ENCODE data around the gene CHD1.

Gene CHD1

DNA sequence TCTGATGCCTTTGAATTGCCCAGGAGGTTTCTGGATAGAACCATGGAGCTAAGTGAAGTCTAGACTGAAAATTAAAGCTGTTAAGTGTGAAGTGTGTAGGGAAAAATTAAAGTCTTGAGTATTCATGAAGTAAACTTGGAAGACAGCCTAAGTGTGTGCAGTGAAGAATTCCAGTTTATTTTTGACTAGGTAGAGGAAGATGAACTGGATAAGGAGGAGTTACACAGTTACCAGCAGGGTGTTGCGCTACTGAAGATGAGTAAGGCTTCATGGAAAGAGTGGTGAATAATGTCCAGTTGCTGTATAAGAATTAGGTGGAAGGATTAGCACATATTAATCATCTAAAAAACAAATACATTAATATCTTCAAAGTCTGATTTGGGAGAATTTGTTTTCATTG is 5.7 kb upstream of the CHD1 start:
- H3K27ac ChIP-seq: no peak overlapping the region
- TF ChIP-seq ZFX (IDR thresholded peaks at IDR 0.05): no peak
- TF ChIP-seq, protein P1, sequence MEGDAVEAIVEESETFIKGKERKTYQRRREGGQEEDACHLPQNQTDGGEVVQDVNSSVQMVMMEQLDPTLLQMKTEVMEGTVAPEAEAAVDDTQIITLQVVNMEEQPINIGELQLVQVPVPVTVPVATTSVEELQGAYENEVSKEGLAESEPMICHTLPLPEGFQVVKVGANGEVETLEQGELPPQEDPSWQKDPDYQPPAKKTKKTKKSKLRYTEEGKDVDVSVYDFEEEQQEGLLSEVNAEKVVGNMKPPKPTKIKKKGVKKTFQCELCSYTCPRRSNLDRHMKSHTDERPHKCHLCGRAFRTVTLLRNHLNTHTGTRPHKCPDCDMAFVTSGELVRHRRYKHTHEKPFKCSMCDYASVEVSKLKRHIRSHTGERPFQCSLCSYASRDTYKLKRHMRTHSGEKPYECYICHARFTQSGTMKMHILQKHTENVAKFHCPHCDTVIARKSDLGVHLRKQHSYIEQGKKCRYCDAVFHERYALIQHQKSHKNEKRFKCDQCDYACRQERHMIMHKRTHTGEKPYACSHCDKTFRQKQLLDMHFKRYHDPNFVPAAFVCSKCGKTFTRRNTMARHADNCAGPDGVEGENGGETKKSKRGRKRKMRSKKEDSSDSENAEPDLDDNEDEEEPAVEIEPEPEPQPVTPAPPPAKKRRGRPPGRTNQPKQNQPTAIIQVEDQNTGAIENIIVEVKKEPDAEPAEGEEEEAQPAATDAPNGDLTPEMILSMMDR (conservative IDR thresholded peaks at IDR 0.05): no peak

DNA sequence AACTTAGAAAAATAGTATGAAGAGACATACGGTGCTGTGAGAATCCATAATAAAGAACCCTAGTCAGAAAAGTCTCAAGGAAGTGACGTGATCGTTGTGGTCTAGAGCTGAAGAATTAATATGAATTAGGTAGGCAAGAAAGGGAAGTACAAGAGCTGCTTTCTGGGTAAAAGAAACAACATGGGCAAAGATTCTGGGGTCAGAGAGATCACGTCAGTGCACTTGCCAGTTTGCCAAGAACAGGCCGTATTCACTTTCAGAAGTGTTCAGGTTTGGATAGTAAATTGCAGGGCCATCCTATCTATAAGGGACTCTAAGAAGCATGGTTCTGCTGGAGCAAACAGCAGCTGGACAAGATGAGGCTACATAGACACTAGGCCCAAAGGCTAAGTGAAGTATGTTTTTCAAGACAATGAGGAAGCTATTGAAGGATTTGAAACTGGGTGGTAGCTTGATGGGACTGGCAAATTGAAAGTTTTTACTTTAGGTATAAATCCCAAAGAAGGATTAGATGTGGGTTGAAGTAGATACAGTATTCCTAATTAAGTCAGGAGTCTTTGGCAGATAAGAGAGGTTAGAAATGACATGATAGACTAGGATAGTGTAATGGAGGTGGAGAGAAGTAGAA is 4.8 kb upstream of the CHD1 start:
- H3K27ac ChIP-seq: no peak overlapping the region
- TF ChIP-seq, protein P1 (conservative IDR thresholded peaks at IDR 0.05): no peak
- TF ChIP-seq ZFX (IDR thresholded peaks at IDR 0.05): no peak

DNA sequence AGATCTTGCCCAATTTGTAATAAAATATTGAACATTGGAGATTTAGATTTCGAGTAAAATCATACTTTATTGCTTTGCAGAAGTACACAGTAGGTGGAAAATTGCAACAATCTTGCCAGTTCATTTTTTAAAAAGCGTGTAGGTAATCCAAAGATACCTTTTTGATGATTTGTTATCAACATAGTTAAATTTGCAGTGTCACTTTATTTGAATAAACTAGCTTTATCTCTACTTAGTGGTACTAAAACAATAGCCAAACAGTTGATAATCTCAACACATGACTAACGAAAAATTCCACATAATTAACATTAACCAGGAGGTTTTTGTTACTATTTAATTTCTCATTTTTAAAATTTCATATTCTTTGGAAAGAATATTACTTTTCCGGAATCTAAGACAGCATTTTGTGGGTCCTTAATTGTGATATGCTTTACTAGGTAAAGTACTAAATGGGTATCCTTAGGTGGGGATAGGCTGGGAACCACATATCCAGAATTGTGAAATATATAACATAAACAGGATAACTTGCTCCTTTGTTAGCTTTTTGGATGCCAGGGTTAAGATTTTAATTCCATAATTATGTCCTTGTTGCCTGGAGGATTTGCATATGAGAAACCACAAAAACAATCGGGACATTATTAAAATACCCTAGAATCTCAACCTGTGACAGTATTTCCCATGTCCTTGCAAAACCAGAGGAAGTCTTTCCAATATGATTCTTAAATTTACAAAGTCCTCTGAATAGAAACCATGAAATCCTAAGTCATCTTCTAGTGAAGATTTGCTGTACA is 2.4 kb upstream of the CHD1 start:
- no peak overlapping the region for H3K27ac ChIP-seq
- TF ChIP-seq, protein P1 (conservative IDR thresholded peaks at IDR 0.05): no peak
- TF ChIP-seq ZFX (IDR thresholded peaks at IDR 0.05): no peak

DNA sequence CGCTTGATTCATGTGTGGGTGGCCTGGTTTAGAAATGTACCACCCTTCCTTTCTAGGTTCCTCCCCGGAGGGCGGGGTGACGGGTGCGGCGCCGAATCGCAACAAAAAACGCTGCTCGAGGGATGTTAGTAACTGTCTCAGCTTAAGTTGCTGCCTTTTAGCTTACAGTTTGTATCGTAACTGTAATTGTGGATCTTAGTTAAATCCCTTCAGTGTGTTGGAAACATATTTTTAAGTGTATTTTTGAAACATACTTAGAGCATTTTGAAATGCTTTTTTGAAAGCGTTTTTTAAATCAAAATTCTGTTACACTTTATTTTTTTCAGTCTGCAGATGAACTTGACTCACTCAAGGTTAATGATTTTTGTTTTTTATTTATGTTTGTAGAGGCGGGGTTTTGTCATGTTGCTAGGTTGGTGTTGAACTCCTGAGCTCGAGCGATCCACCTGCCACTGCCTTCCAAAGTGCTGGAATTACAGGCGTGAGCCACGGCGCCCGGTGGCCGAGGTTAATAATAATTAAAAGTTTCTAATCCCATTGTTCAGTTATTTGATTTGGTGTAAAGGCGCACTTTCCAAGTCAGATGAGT is 997 bp upstream of the CHD1 start:
- H3K27ac ChIP-seq: peak overlapping the region; percentile 100
- TF ChIP-seq, protein P1 (conservative IDR thresholded peaks at IDR 0.05): no peak
- TF ChIP-seq ZFX (IDR thresholded peaks at IDR 0.05): no peak

DNA sequence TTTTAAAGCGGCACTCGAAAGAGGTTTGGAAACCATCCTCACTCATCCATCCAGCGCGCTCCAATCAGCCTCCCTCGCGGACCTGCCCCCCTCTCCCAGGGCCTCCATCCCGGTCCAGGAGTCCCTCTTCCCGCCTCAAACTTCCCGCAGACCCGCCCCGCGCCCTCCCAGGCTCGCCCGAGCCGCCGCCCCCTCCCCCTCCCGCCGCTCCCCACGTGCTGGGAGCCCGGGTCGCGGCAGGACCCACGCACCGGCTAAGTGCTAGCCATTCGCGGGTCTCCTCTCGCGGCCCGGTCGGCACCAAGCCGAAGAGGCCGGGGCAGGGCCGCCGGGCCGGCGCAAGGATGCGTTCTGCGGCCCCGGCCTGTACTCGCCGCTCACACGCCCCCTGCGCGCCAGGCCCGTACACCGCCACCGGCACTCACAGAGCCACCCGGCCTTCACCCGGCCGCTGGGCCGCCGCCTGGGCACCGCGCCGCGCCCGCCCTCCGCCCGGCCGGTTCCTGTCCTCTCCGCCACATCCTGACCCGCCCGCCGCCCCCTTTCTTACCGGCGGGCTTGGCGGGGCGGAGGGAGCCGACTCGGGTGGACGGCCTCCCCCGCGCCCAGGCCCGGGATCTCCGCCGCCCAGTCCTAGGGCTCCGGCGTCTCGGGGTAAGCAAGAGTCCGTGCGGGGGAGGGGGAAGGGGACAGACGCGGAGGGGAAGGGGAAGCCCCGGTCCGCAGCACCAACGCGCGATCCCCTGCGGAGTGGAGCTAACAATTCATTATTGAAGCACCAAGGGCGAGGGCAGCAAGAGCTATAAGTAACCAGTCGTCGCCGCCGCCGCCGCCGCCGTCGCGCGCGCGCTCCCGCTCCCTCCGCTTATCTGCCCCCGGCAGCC is 576 bp downstream of the CHD1 start:
- peak; percentile 96 for TF ChIP-seq ZFX (IDR thresholded peaks at IDR 0.05)
- TF ChIP-seq, protein P1 (conservative IDR thresholded peaks at IDR 0.05): no peak
- peak overlapping the region; percentile 100 for H3K27ac ChIP-seq

DNA sequence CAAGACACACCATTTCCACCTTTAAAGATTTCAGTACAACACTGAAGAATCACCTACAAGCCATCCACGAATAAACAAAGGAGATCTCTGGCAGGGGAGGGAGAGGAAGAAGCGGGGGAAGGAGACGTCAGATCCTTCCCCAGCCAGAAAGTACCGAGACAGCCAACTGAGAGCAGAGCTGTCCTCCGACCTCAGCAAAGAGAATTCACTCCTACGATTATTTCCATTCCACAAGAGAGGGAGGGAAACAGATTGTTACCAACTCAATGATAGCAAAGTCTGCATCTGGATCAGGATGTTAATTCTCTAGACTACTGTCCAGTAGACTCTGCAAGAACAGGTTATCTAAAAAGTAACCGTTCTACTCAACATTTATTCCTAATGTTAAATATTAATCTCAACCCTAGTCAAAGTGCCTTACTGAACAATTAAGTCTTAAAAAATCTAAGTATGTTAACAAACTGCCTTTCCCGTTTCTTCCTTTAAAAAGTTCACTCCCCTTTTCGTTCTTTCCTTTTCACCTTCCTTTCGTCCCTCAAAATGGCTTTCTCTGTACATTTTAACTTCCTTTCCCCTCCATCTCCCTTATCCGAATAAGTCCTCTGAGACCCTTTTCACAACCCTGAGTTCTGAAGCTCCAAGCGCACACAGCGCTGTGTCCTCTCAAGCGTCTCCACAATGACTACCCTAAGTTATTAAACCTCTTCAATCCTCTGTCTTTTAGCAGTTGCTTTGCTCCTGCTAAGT is 1.4 kb downstream of the CHD1 start:
- peak overlapping the region; percentile 100 for H3K27ac ChIP-seq
- no peak for TF ChIP-seq ZFX (IDR thresholded peaks at IDR 0.05)
- TF ChIP-seq, protein P1 (conservative IDR thresholded peaks at IDR 0.05): no peak

Measured in C4-2B (cell line).